GM21360 (cell line): ENCODE data around the gene KLHL22.

ENCODE experiments used
- ATAC-seq: cut with Tn5 transposase; IDR thresholded peaks from one replicate; pipeline ENCODE4 v1.9.1; 2021; ENCODE audit warnings: mild to moderate bottlenecking, moderate library complexity; ENCODE audit not compliant: unreplicated experiment

KLHL22 gene

GRCh38 chr22:20434773-20435172 is 60.8 kb downstream of the KLHL22 start:
- ATAC-seq, result no peak

GRCh38 chr22:20434264-20434751 is 61.3 kb downstream of the KLHL22 start:
- ATAC-seq, result no peak

- no peak for ATAC-seq
Measured at GRCh38 chr22:20433686-20434241, 61.8 kb downstream of the KLHL22 start.

GRCh38 chr22:20433191-20433590 is 62.4 kb downstream of the KLHL22 start:
- no peak for ATAC-seq

- ATAC-seq, result no peak
Measured at GRCh38 chr22:20432244-20432686, 63.3 kb downstream of the KLHL22 start.

GRCh38 chr22:20431511-20432192 is 63.9 kb downstream of the KLHL22 start:
- ATAC-seq, result no peak

GRCh38 chr22:20430720-20431510 is 64.7 kb downstream of the KLHL22 start:
- ATAC-seq, result no peak

- ATAC-seq, result no peak
Measured at GRCh38 chr22:20430101-20430719, 65.4 kb downstream of the KLHL22 start.

- peak; percentile 48 for ATAC-seq
Measured at GRCh38 chr22:20429254-20430100, 66.1 kb downstream of the KLHL22 start.

GRCh38 chr22:20428496-20429253 is 66.9 kb downstream of the KLHL22 start:
- ATAC-seq, result no peak

GRCh38 chr22:20427945-20428417 is 67.6 kb downstream of the KLHL22 start:
- no peak for ATAC-seq

GRCh38 chr22:20427104-20427944 is 68.3 kb downstream of the KLHL22 start:
- no peak for ATAC-seq

- ATAC-seq, result no peak
Measured at GRCh38 chr22:20426259-20426615, 69.4 kb downstream of the KLHL22 start.

- ATAC-seq, result no peak
Measured at GRCh38 chr22:20425566-20426258, 69.9 kb downstream of the KLHL22 start.

GRCh38 chr22:20424932-20425565 is 70.5 kb downstream of the KLHL22 start:
- no peak for ATAC-seq

GRCh38 chr22:20424568-20424931 is 71.0 kb downstream of the KLHL22 start:
- ATAC-seq, result no peak

- no peak for ATAC-seq
Measured at GRCh38 chr22:20423906-20424551, 71.6 kb downstream of the KLHL22 start.
